Measurements from ENCODE around the gene LYPD1.

Gene LYPD1

DNA sequence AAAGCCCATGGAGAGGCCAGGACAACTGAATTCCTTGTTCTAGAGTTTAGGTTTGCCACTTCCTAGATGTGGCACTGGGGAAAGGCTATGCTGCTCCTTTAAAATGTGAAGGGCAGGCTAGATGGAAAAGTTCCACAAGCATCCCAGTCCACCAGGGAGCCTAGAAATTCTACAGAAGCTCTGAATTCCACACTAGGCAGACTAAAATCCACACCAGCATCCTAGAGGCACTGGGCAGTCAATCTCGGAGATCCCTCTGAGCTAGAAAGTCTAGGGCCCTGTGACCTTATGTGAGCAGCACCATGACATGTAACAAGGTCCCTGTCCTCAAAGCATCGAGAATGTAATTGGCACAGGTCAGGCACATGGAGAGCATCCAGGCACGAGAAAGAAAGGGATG, 71.5 kb downstream of the LYPD1 start:
- ChIA-PET CTCF (no interaction called here), POLR2A (ENCODE audit: low non-redundant PET) (no interaction called here)
- TF ChIP-seq CTCF (conservative IDR thresholded peaks at IDR 0.05; ENCODE audit: low read depth), result no peak
- no peak for DNase-seq (ENCODE audit: low spot score)
- no peak overlapping the region for H3K27ac ChIP-seq

DNA sequence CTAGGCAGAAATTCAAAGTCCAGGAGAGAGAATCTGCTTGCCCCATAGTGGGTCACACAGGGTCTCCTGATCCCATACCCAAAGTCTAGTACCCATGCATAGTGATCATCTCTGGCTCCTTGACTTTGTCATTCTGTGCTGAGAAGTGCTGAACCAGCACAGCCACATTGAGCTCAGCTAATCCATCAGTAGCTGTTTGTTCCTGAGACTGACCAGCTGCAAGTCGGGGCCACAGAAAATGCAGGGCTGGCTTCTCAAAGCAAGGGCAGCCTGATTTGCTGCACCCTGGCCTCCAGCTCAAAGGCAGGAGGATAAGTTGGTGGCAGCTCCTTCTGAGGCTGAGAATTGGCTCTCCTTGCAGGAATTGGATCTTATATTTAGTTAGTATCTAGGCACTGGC, 72.2 kb downstream of the LYPD1 start:
- no peak for DNase-seq (ENCODE audit: low spot score)
- ChIA-PET CTCF (interaction anchor here (0.5 kb wide), 1 partner anchor 938 kb away, joined by 3 read pairs; no protein-coding TSS in a partner anchor), POLR2A (ENCODE audit: low non-redundant PET) (no interaction called here)
- TF ChIP-seq CTCF (conservative IDR thresholded peaks at IDR 0.05; ENCODE audit: low read depth), result no peak
- no peak overlapping the region for H3K27ac ChIP-seq

DNA sequence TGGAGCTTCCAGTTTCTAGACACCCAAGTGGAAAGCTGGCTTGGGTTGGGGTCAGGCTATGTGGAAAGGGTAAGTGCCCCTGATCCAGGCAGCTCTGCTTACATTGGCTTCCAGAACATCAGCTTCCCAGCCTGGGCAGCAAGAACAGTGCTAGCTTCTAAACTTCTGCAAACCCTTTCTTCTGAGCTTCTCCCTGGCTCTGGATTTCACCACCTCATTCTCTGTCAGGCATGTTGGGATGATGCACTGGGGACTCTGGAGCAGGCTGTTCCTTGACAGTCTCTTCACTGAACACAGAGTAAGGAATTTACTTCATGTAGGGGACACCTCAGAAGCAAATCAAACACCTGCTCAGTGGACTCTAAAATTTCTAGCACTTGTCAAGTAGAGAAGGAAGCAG, 72.8 kb downstream of the LYPD1 start:
- CTCF ChIA-PET, result no interaction called here
- no peak for TF ChIP-seq CTCF (conservative IDR thresholded peaks at IDR 0.05; ENCODE audit: low read depth)

GRCh38 chr2:132595693-132596092, 74.3 kb downstream of the LYPD1 start:
- no peak for TF ChIP-seq CTCF (conservative IDR thresholded peaks at IDR 0.05; ENCODE audit: low read depth)

More for the DNA sequence above, 72.8 kb downstream of the LYPD1 start:
- POLR2A ChIA-PET (ENCODE audit: low non-redundant PET), result no interaction called here
- no peak for DNase-seq (ENCODE audit: low spot score)
- no peak overlapping the region for H3K27ac ChIP-seq

DNA sequence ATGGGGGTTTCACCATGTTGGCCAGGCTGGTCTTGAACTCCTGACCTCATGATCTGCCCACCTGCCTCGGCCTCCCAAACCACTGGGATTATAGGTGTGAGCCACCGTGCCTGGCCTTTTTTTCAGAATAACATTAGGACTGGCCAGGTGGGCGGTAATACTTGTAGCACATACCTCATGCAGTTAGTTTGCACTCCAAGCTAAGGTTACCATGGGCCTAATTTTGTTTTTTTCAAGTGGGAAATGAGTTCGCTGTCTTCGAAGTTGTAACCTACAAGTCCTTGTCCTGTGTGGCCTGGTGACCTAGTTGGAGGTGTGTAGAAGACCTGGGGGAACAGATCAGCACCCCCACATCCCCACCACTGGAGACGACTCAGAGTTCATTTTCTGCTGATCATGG, 74.8 kb downstream of the LYPD1 start:
- ChIA-PET CTCF (no interaction called here), POLR2A (ENCODE audit: low non-redundant PET) (no interaction called here)
- no peak for DNase-seq (ENCODE audit: low spot score)
- no peak overlapping the region for H3K27ac ChIP-seq
- TF ChIP-seq CTCF (conservative IDR thresholded peaks at IDR 0.05; ENCODE audit: low read depth), result no peak

More at GRCh38 chr2:132595693-132596092, 74.3 kb downstream of the LYPD1 start:
- CTCF ChIA-PET, result no interaction called here
- H3K27ac ChIP-seq, result no peak overlapping the region
- POLR2A ChIA-PET (ENCODE audit: low non-redundant PET), result no interaction called here
- no peak for DNase-seq (ENCODE audit: low spot score)
